Hepatocyte (in vitro differentiated cells): ENCODE data around the gene LMBR1L. TPM values are rescaled to one million over a fixed set of nuclear protein-coding genes. Genes with fewer than 3 reads are reported as not detected.

ENCODE experiments used
- DNase-seq: peaks from one replicate; pipeline ENCODE4 v3.0.0-alpha.2; 2016; ENCODE audit warnings: low spot score
- H2AFZ ChIP-seq: fragments of 200-600 bp; sonication (generic); 2 replicates; pipeline ENCODE4 v1.6.0; 2016; ENCODE audit warnings: antibody characterized with exemption, mild to moderate bottlenecking
- H3K27ac ChIP-seq: fragments of 200-600 bp; sonication (generic); 2 replicates; pipeline ENCODE4 v1.5.1; 2016; ENCODE audit warnings: mild to moderate bottlenecking
- H3K27me3 ChIP-seq: fragments of 200-600 bp; sonication (generic); 2 replicates; pipeline ENCODE4 v1.6.1; 2016
- H3K36me3 ChIP-seq: fragments of 200-600 bp; sonication (generic); replicated peaks from 2 replicates; pipeline ENCODE4 v1.5.1; 2016; ENCODE audit warnings: low read depth; ENCODE audit not compliant: insufficient read depth
- H3K4me1 ChIP-seq: fragments of 200-600 bp; sonication (generic); 2 replicates; pipeline ENCODE4 v1.5.1; 2016; ENCODE audit warnings: mild to moderate bottlenecking, moderate library complexity; ENCODE audit not compliant: insufficient read depth
- H3K4me2 ChIP-seq: fragments of 200-600 bp; sonication (generic); 2 replicates; pipeline ENCODE4 v1.6.0; 2016
- H3K4me3 ChIP-seq: fragments of 200-600 bp; sonication (generic); 2 replicates; pipeline ENCODE4 v1.5.1; 2016; ENCODE audit warnings: mild to moderate bottlenecking
- H3K79me2 ChIP-seq: fragments of 200-600 bp; sonication (generic); 2 replicates; pipeline ENCODE4 v1.6.0; 2017; ENCODE audit warnings: mild to moderate bottlenecking
- H3K9me2 ChIP-seq: fragments of 200-600 bp; sonication (generic); replicated peaks from 2 replicates; pipeline ENCODE4 v1.6.0; 2017; ENCODE audit warnings: mild to moderate bottlenecking; ENCODE audit not compliant: insufficient read depth
- H3K9me3 ChIP-seq: fragments of 200-600 bp; sonication (generic); 2 replicates; pipeline ENCODE4 v1.5.1; 2016; ENCODE audit warnings: low read depth, mild to moderate bottlenecking
- H4K20me1 ChIP-seq: fragments of 200-600 bp; sonication (generic); 2 replicates; pipeline ENCODE4 v1.6.0; 2016; ENCODE audit warnings: mild to moderate bottlenecking; ENCODE audit not compliant: insufficient read depth, poor library complexity, severe bottlenecking
- CTCF ChIP-seq: fragments of 200-600 bp; sonication (generic); IDR thresholded peaks from 2 replicates; pipeline ENCODE4 v1.5.1; 2016; ENCODE audit warnings: antibody characterized with exemption, mild to moderate bottlenecking; ENCODE audit not compliant: poor library complexity
- EZH2 ChIP-seq: fragments of 200-600 bp; sonication (generic); IDR thresholded peaks from 2 replicates; pipeline ENCODE4 v1.6.1; 2016; ENCODE audit warnings: antibody characterized with exemption, mild to moderate bottlenecking, borderline replicate concordance
- EZH2phosphoT487 ChIP-seq: fragments of 200-600 bp; sonication (generic); IDR thresholded peaks from one replicate; pipeline ENCODE4 v1.6.1; 2018; ENCODE audit warnings: antibody characterized with exemption, mild to moderate bottlenecking, low read depth, moderate library complexity; ENCODE audit not compliant: unreplicated experiment, severe bottlenecking
- WGBS: methylation state at CpG from one replicate; pipeline ENCODE4 v1.1.6; 2016; ENCODE audit warnings: low lambda C conversion rate; ENCODE audit errors: missing lambda C conversion rate; 5-methylcytosine and 5-hydroxymethylcytosine counted together
- polyA plus RNA-seq: library from polyadenylated mRNA; unstranded; fragments of >200 nt; fragmentation: Nextera tagmentation; extraction: Ambion mirVana; gene quantifications from 2 replicates; pipeline ENCODE4 v1.2.1, GENCODE V29; 2016
- small RNA-seq: library from RNA; depleted of rRNA; stranded (forward); fragments of <200 nt; gene quantifications from one replicate; pipeline ENCODE3, GENCODE V24; 2014
- total RNA-seq: library from RNA; depleted of rRNA; stranded (reverse); fragments of >200 nt; gene quantifications from 2 replicates; pipeline ENCODE4 v1.2.3, GENCODE V29; 2014

Gene LMBR1L
- total and polyA plus RNA-seq, 2 experiments from 2014 or later = 33.3 to 74.1 TPM

GRCh38 chr12:49048953-49049352, 61.7 kb downstream of the LMBR1L start:
- Histone ChIP-seq H3K9me2 (no peaks in the 10 kb centered on the region), H4K20me1 (peaks cover 6% of the 10 kb centered on the region), H3K27me3 (no peaks in the 10 kb centered on the region), H3K4me2 (no peak overlapping the region), H2AFZ (no peak overlapping the region), H3K4me1 (no peaks in the 10 kb centered on the region), H3K9me3 (no peaks in the 10 kb centered on the region), H3K4me3 (no peak overlapping the region), H3K27ac (no peak overlapping the region), H3K79me2 (peaks cover 9% of the 10 kb centered on the region), H3K36me3 (no peaks in the 10 kb centered on the region)
- TF ChIP-seq EZH2 = no peak
- TF ChIP-seq EZH2phosphoT487 = no peak
- no peak for TF ChIP-seq CTCF
- 98% methylated on average over 10 of the region's 10 CpGs for WGBS
- no peak for DNase-seq

Small RNA genes within 50 kb of the gene (small RNA-seq; reads per million reads assigned to genes)
- not detected for gene RF00019

Other genes with a start within 250 kb of the LMBR1L start
- gene RND1, start 245.0 kb downstream of the LMBR1L start, total RNA-seq = 25.8 and 39.1 TPM in 2 replicates
- 78.5 and 99.1 TPM in 2 replicates for gene RND1, start 245.0 kb downstream of the LMBR1L start, polyA plus RNA-seq
- 30.4 and 37.8 TPM in 2 replicates for gene FKBP11, start 185.4 kb downstream of the LMBR1L start, total RNA-seq
- 201 and 232 TPM in 2 replicates for gene FKBP11, start 185.4 kb downstream of the LMBR1L start, polyA plus RNA-seq
- 67.7 and 71.3 TPM in 2 replicates for gene ARF3, start 153.4 kb downstream of the LMBR1L start, total RNA-seq
- gene ARF3, start 153.4 kb downstream of the LMBR1L start, polyA plus RNA-seq = 57.6 and 61.6 TPM in 2 replicates
- 0.30 TPM in 1 of 2 replicates, not detected in the other for gene WNT10B, start 139.1 kb downstream of the LMBR1L start, total RNA-seq
- gene WNT10B, start 139.1 kb downstream of the LMBR1L start, polyA plus RNA-seq = 0.77 and 1.1 TPM in 2 replicates
- not detected in 2 replicates for gene WNT1, start 132.5 kb downstream of the LMBR1L start, total RNA-seq
- gene WNT1, start 132.5 kb downstream of the LMBR1L start, polyA plus RNA-seq = not detected in 2 replicates
- gene DDN, start 111.5 kb downstream of the LMBR1L start, total RNA-seq = 0.10 and 0.20 TPM in 2 replicates
- gene DDN, start 111.5 kb downstream of the LMBR1L start, polyA plus RNA-seq = not detected in 2 replicates
- gene PRKAG1, start 92.1 kb downstream of the LMBR1L start, total RNA-seq = 61.5 and 69.8 TPM in 2 replicates
- gene PRKAG1, start 92.1 kb downstream of the LMBR1L start, polyA plus RNA-seq = 39.9 and 46.0 TPM in 2 replicates
- 18.2 and 37.3 TPM in 2 replicates for gene KMT2D, start 50.1 kb downstream of the LMBR1L start, total RNA-seq
- gene KMT2D, start 50.1 kb downstream of the LMBR1L start, polyA plus RNA-seq = 31.2 and 39.8 TPM in 2 replicates
- 0.30 TPM in 1 of 2 replicates, not detected in the other for gene RHEBL1, start 40.9 kb downstream of the LMBR1L start, total RNA-seq
- gene RHEBL1, start 40.9 kb downstream of the LMBR1L start, polyA plus RNA-seq = not detected in 2 replicates
- gene DHH, start 16.0 kb downstream of the LMBR1L start, total RNA-seq = 0.28 TPM in 1 of 2 replicates, not detected in the other
- gene DHH, start 16.0 kb downstream of the LMBR1L start, polyA plus RNA-seq = not detected in 2 replicates
- 652 and 722 TPM in 2 replicates for gene TUBA1B, start 20.5 kb upstream of the LMBR1L start, total RNA-seq
- 558 and 608 TPM in 2 replicates for gene TUBA1B, start 20.5 kb upstream of the LMBR1L start, polyA plus RNA-seq
- gene TUBA1A, start 78.2 kb upstream of the LMBR1L start, total RNA-seq = 358 and 379 TPM in 2 replicates
- gene TUBA1A, start 78.2 kb upstream of the LMBR1L start, polyA plus RNA-seq = 333 and 338 TPM in 2 replicates
- gene TUBA1C, start 154.2 kb upstream of the LMBR1L start, total RNA-seq = 422 and 528 TPM in 2 replicates
- gene TUBA1C, start 154.2 kb upstream of the LMBR1L start, polyA plus RNA-seq = 198 and 252 TPM in 2 replicates
- gene PRPH, start 184.3 kb upstream of the LMBR1L start, total RNA-seq = 0.70 and 1.1 TPM in 2 replicates
- 1.3 and 1.7 TPM in 2 replicates for gene PRPH, start 184.3 kb upstream of the LMBR1L start, polyA plus RNA-seq
- gene TROAP, start 212.4 kb upstream of the LMBR1L start, total RNA-seq = 3.4 and 4.1 TPM in 2 replicates
- gene TROAP, start 212.4 kb upstream of the LMBR1L start, polyA plus RNA-seq = 8.0 and 12.5 TPM in 2 replicates
- not detected in 2 replicates for gene C1QL4, start 226.3 kb upstream of the LMBR1L start, total RNA-seq
- not detected in 2 replicates for gene C1QL4, start 226.3 kb upstream of the LMBR1L start, polyA plus RNA-seq
- 28.3 and 30.7 TPM in 2 replicates for gene DNAJC22, start 236.0 kb upstream of the LMBR1L start, total RNA-seq
- 16.1 and 17.8 TPM in 2 replicates for gene DNAJC22, start 236.0 kb upstream of the LMBR1L start, polyA plus RNA-seq